Measurements from ENCODE around the gene ITM2B. TPM values are rescaled to one million over a fixed set of nuclear protein-coding genes. Genes with fewer than 3 reads are reported as not detected.
A peak's percentile ranks its signal among the peaks of the same experiment; 100 is the strongest.

Gene ITM2B
- total and polyA plus RNA-seq, 3 experiments from 2014 or later: 122 to 1,289 (median 127) TPM

- no peaks in the 10 kb centered on the region for H3K27me3 ChIP-seq (ENCODE audit: insufficient read depth, low read length, poor library complexity, severe bottlenecking)
- Mint-ChIP-seq H3K4me1 (peaks cover 27 to 48% (median 33%) of the 10 kb centered on the region in 3 donors), H3K36me3 (peaks cover 7 to 39% (median 10%) of the 10 kb centered on the region in 3 donors), H3K27ac (peak overlapping the region in 1 of 8 donors; percentile 37), H3K9me3 (peaks cover 0 to 5% (median 2%) of the 10 kb centered on the region in 5 donors), H3K4me3 (peak overlapping the region in 1 of 7 donors; percentile 27), H3K27me3 (peaks cover 0 to 3% of the 10 kb centered on the region in 2 donors)
- DNase-seq: no peak
- POLR2A ChIA-PET: no interaction called here
- H3K9me3 ChIP-seq (ENCODE audit: low read length): no peaks in the 10 kb centered on the region
- no peak overlapping the region for H3K4me3 ChIP-seq (ENCODE audit: low read length)
- H3K36me3 ChIP-seq (ENCODE audit: insufficient read depth, low read length): no peaks in the 10 kb centered on the region
- H3K4me1 ChIP-seq (ENCODE audit: insufficient read depth, low read length): peaks cover 4% of the 10 kb centered on the region
- CTCF ChIA-PET: interaction anchor here (1.8 kb wide), 1 partner anchor 18 kb away, joined by 6 read pairs; no protein-coding TSS in a partner anchor
- no peak overlapping the region for H3K27ac ChIP-seq (ENCODE audit: low read depth, low read length)
These were observed 84.0 kb downstream of the ITM2B start for GRCh38 chr13:48316826-48317510.

GRCh38 chr13:48317511-48318376 lies 84.7 kb downstream of the ITM2B start:
- Histone ChIP-seq H3K27ac (ENCODE audit: low read depth, low read length) (no peak overlapping the region), H3K4me3 (ENCODE audit: low read length) (no peak overlapping the region), H3K36me3 (ENCODE audit: insufficient read depth, low read length) (no peaks in the 10 kb centered on the region), H3K9me3 (ENCODE audit: low read length) (no peaks in the 10 kb centered on the region), H3K4me1 (ENCODE audit: insufficient read depth, low read length) (peaks cover 4% of the 10 kb centered on the region), H3K27me3 (ENCODE audit: insufficient read depth, low read length, poor library complexity, severe bottlenecking) (no peaks in the 10 kb centered on the region)
- Mint-ChIP-seq H3K4me1 (peaks cover 21 to 42% (median 25%) of the 10 kb centered on the region in 3 donors), H3K4me3 (peak overlapping the region in 2 of 7 donors; percentile 83 to 85), H3K9me3 (peaks cover 1 to 13% (median 5%) of the 10 kb centered on the region in 5 donors), H3K27me3 (peaks cover 0 to 3% of the 10 kb centered on the region in 2 donors), H3K27ac (no peak overlapping the region), H3K36me3 (peaks cover 11 to 41% (median 17%) of the 10 kb centered on the region in 3 donors)
- no peak for DNase-seq
- ChIA-PET CTCF (interaction anchor here (0.7 to 1.8 kb wide), 5 partner anchors 9 to 280 kb away, joined by 3 to 6 read pairs (median 4); partner anchors contain the start of gene NUDT15), POLR2A (interaction anchor here (0.5 kb wide), 1 partner anchor 39 kb away, joined by 3 read pairs; no protein-coding TSS in a partner anchor)

DNA sequence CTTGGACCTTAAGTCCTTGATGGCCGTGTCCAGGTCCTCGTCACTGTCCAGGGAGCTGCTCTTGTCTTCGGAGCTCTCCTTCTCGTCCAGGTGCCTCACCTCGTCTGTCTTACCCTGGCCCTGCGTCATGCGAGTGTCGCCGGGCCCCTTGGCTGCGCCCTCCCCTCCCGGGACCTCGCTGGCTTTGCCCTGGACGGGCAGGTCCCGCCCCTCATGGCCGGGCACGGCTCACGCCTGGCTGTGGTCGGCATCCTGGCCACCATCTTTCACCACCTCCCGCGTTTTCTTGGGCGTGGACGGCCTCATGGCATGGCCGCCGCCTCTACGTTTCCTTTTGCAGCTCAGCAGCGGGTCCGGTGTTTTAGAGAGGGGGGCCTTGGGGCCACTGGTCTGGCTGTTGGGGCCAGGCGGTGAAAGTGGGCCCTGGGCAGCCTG lies 85.4 kb downstream of the ITM2B start:
- peaks cover 0 to 3% of the 10 kb centered on the region in 2 donors for H3K27me3 Mint-ChIP-seq
- Histone ChIP-seq H3K4me3 (ENCODE audit: low read length) (peak overlapping the region; percentile 57), H3K27ac (ENCODE audit: low read depth, low read length) (no peak overlapping the region), H3K9me3 (ENCODE audit: low read length) (no peaks in the 10 kb centered on the region), H3K4me1 (ENCODE audit: insufficient read depth, low read length) (peaks cover 4% of the 10 kb centered on the region), H3K27me3 (ENCODE audit: insufficient read depth, low read length, poor library complexity, severe bottlenecking) (no peaks in the 10 kb centered on the region), H3K36me3 (ENCODE audit: insufficient read depth, low read length) (no peaks in the 10 kb centered on the region)
- H3K36me3 Mint-ChIP-seq: peaks cover 11 to 37% (median 20%) of the 10 kb centered on the region in 3 donors
- H3K9me3 Mint-ChIP-seq: peaks cover 1 to 13% (median 7%) of the 10 kb centered on the region in 5 donors
- CTCF ChIA-PET: interaction anchor here (0.7 to 1.7 kb wide), 4 partner anchors 9 to 280 kb away, joined by 3 to 4 read pairs (median 4); partner anchors contain the start of gene NUDT15
- H3K27ac Mint-ChIP-seq: peak overlapping the region in 2 of 8 donors; percentile 30 to 75
- H3K4me1 Mint-ChIP-seq: peaks cover 16 to 40% (median 19%) of the 10 kb centered on the region in 3 donors
- peak in 1 of 5 donors; percentile 11 for DNase-seq
- POLR2A ChIA-PET: interaction anchor here (0.5 to 0.6 kb wide), 2 partner anchors 39 to 262 kb away, joined by 3 read pairs; no protein-coding TSS in a partner anchor
- peak overlapping the region in 6 of 7 donors; percentile 79 to 86 (median 84) for H3K4me3 Mint-ChIP-seq

GRCh38 chr13:48318821-48319511 lies 86.0 kb downstream of the ITM2B start:
- H3K4me1 Mint-ChIP-seq: peaks cover 16 to 40% (median 17%) of the 10 kb centered on the region in 3 donors
- Histone ChIP-seq H3K27me3 (ENCODE audit: insufficient read depth, low read length, poor library complexity, severe bottlenecking) (no peaks in the 10 kb centered on the region), H3K4me1 (ENCODE audit: insufficient read depth, low read length) (peaks cover 4% of the 10 kb centered on the region), H3K4me3 (ENCODE audit: low read length) (peak overlapping the region; percentile 57), H3K27ac (ENCODE audit: low read depth, low read length) (no peak overlapping the region), H3K9me3 (ENCODE audit: low read length) (no peaks in the 10 kb centered on the region), H3K36me3 (ENCODE audit: insufficient read depth, low read length) (no peaks in the 10 kb centered on the region)
- H3K27ac Mint-ChIP-seq: peak overlapping the region in 7 of 8 donors; percentile 52 to 90 (median 77)
- peaks cover 11 to 35% (median 20%) of the 10 kb centered on the region in 3 donors for H3K36me3 Mint-ChIP-seq
- ChIA-PET POLR2A (interaction anchor here (0.6 kb wide), 1 partner anchor 261 kb away, joined by 3 read pairs; no protein-coding TSS in a partner anchor), CTCF (interaction anchor here (0.7 to 1.7 kb wide), 4 partner anchors 10 to 281 kb away, joined by 3 to 4 read pairs (median 4); partner anchors contain the start of gene NUDT15)
- H3K27me3 Mint-ChIP-seq: peaks cover 0 to 3% of the 10 kb centered on the region in 2 donors
- peak in 2 of 5 donors; percentile 15 to 48 for DNase-seq
- H3K9me3 Mint-ChIP-seq: peaks cover 1 to 13% (median 7%) of the 10 kb centered on the region in 5 donors
- peak overlapping the region; percentile 79 to 92 (median 83) for H3K4me3 Mint-ChIP-seq

Other genes starting within 250 kb of the ITM2B start
- gene SUCLA2, start 231.9 kb upstream of the ITM2B start, total RNA-seq: 10 to 100 TPM; 49.8 to 52.3 TPM
- gene SUCLA2, start 231.9 kb upstream of the ITM2B start, polyA plus RNA-seq: 33.4 TPM
- 10 to 100 TPM; 23.9 to 24.0 TPM for gene NUDT15, start 195.5 kb upstream of the ITM2B start, total RNA-seq
- gene NUDT15, start 195.5 kb upstream of the ITM2B start, polyA plus RNA-seq: 7.1 TPM
- gene MED4, start 138.1 kb upstream of the ITM2B start, total RNA-seq: 10 to 100 TPM; 61.1 to 68.1 TPM
- 105 TPM for gene MED4, start 138.1 kb upstream of the ITM2B start, polyA plus RNA-seq
- gene RB1, start 70.5 kb downstream of the ITM2B start, total RNA-seq: 10 to 100 TPM; 38.2 to 38.9 TPM
- gene RB1, start 70.5 kb downstream of the ITM2B start, polyA plus RNA-seq: 16.8 TPM
- gene LPAR6, start 179.9 kb downstream of the ITM2B start, total RNA-seq: 1 to 10 TPM; 7.9 to 8.8 TPM
- gene LPAR6, start 179.9 kb downstream of the ITM2B start, polyA plus RNA-seq: 34.2 TPM